Ishikawa (cell line): ENCODE data around the gene NRXN3.

Source experiments
- EP300 ChIP-seq: IDR thresholded peaks from 2 replicates; pipeline ENCODE4 v1.6.1; 2012; ENCODE audit warnings: borderline replicate concordance
- TF ChIP-seq, protein P1 (sequence below): IDR thresholded peaks from 2 replicates; pipeline ENCODE4 v1.6.1; 2012

DNA sequence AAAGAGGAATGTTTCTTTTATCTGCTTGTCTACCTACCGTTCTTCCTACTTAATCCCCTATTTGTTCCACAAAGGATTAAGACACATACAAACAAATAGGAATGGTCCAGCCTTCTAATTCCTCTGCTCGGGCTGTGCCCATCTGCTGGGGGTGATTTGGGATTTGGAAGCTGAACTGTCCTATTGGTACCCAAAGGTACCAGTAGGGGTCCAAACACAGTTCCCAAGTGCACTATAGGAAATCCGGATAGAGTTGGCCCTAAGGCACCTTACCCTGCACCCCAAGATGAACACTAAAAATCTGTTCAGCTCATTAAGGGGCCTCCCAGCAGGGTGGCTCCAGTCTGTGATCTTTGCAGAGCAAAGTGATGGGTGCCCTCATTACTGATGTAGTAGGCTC is 566.9 kb downstream of the NRXN3 start:
- TF ChIP-seq EP300: no peak
- TF ChIP-seq, protein P1, sequence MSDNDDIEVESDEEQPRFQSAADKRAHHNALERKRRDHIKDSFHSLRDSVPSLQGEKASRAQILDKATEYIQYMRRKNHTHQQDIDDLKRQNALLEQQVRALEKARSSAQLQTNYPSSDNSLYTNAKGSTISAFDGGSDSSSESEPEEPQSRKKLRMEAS: no peak
